GM13977 (cell line): ENCODE data around the gene RCOR2.
"Not testable (repeated sequence)": the region's sequence is repeated elsewhere in the genome, so short reads cannot be mapped to it uniquely, and the experiment has no call there.

Experiments
- DNase-seq: peaks from one replicate; pipeline ENCODE4 v3.0.0; 2012; ENCODE audit warnings: low spot score
- CTCF ChIP-seq: IDR thresholded peaks from 2 replicates; pipeline ENCODE4 v1.5.1; 2012; ENCODE audit warnings: mild to moderate bottlenecking, control low read depth; ENCODE audit not compliant: insufficient read depth; ENCODE audit errors: extremely low read depth, missing control alignments
- in situ Hi-C: fragments of 300-500 bp; cut with MboI; formaldehyde crosslinking; loops from one replicate; pipeline ENCODE4 v1.12.0; 2022; ENCODE audit warnings: low sequenced_read_pairs, low pct_unique_long_range_greater_than_20kb, mixed read lengths, inconsistent platforms; ENCODE audit not compliant: unreplicated experiment

Gene RCOR2

GRCh38 chr11:63916837-63917691 is at the start of gene RCOR2:
TSS of gene RCOR2 (minus strand) at chr11:63917164. CDS start at chr11:63916456, 708 bp downstream.
- DNase-seq = peak; percentile 94
- in situ Hi-C loops = no loop called here
- TF ChIP-seq CTCF = no peak

- no peak for DNase-seq
- no peak for TF ChIP-seq CTCF
- in situ Hi-C loops = no loop called here
Measured at GRCh38 chr11:63966444-63966843, 49.5 kb upstream of the RCOR2 start.

- in situ Hi-C loops, DNase-seq: not testable (repeated sequence)
Measured at GRCh38 chr11:63963895-63964294, 46.9 kb upstream of the RCOR2 start.

- in situ Hi-C loops = no loop called here
- TF ChIP-seq CTCF = no peak
- no peak for DNase-seq
Measured at GRCh38 chr11:63961608-63962412, 44.8 kb upstream of the RCOR2 start.

- no peak for DNase-seq
- TF ChIP-seq CTCF = no peak
- in situ Hi-C loops = no loop called here
Measured at GRCh38 chr11:63958008-63958407, 41.0 kb upstream of the RCOR2 start.

- DNase-seq = no peak
- in situ Hi-C loops = no loop called here
- TF ChIP-seq CTCF = no peak
Measured at GRCh38 chr11:63952570-63952969, 35.6 kb upstream of the RCOR2 start.

GRCh38 chr11:63951779-63952536 is 35.0 kb upstream of the RCOR2 start:
- in situ Hi-C loops = no loop called here
- DNase-seq = peak; percentile 69
- no peak for TF ChIP-seq CTCF
